NCI-H187 treated with DMSO at 0.1 percent for 48 hours (cell line): ENCODE data around the gene CRYAA.
"Not testable (repeated sequence)": the region's sequence is repeated elsewhere in the genome, so short reads cannot be mapped to it uniquely, and the experiment has no call there.

Experiments
- DNase-seq: peaks from one replicate; lab custom pipeline; 2025; lab: John Stamatoyannopoulos, UW

The CRYAA gene, protein sequence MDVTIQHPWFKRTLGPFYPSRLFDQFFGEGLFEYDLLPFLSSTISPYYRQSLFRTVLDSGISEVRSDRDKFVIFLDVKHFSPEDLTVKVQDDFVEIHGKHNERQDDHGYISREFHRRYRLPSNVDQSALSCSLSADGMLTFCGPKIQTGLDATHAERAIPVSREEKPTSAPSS

DNA sequence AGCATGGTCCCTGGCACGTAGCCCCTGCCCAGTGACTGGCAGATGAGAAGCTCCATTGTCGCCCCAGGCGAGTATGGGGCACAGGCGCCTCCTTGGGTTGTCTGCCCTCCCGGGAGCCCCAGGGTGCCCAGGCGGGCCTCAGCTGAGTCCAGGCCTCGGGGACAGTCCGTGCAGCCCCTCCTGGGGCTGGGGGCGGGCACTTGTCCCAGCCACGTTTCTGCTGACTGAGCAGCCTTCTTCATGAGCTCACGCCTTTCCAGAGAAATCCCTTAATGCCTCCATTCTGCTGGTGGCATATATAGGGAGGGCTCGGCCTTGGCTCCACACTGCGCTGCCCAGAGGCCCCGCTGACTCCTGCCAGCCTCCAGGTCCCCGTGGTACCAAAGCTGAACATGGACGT, at the start of gene CRYAA:
Gene CRYAA, plus strand, starts transcription at position 301 of the 400 bp plus-strand sequence. Its CDS starts 92 bp downstream, at position 393.
- DNase-seq, result not testable (repeated sequence)

DNA sequence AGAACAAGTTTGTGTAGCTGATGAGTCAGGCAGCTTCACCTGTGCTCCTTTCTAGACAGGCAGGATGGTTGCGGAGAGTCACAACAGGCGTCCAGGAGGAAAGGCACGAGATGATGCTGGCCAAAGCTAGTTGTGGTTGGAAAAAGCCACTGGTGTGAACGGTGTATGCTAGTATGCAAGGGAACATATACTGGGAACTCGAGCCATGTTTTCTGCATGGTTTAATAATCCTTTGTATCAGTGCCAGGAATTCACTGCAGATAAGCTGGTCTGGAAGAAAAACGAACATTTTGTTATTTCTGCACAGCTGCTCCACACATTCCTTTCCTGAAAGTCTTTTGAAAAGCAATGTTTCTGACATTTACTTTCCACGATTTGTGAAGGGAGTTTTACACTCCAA, 38.7 kb upstream of the CRYAA start:
- not testable (repeated sequence) for DNase-seq

DNA sequence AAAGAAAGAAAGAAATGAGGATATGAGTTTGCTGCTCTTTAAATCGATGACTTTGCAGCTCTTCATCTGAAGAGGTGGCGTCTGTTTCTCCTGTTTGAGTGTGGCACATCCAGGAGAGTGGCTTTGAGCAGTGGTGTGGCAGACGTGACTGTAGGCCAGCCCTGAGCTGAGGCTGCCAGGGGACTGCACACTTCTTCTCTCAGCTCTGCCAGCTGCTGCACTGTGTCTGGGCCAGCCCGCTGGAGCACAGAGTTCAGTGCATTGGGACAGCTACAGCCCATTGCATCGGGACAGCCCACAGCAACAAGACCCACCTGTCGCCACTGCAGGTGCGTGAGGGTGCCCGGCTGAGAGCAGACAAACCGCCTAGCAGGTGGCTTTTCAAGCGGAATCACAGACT, 34.3 kb upstream of the CRYAA start:
- not testable (repeated sequence) for DNase-seq

DNA sequence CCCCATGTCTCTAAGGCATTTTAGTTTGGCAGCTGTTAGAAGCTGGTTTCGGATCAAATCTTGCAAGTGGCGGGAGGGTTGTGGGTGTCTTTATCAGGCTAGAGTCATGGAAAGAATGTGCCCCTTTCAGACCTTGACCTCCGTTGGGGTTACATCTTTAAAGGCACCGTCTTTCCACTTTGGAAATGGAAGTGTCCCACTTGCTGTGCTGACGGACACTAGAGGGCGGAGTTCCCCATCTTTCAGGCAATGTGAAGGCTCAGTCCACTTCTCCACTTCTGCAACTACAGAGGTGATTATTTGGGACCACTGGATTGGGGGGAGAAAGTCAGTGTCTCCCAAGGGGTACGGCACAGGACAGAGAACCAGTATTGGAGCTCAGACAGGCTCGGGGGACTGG, 29.9 kb upstream of the CRYAA start:
- not testable (repeated sequence) for DNase-seq

DNA sequence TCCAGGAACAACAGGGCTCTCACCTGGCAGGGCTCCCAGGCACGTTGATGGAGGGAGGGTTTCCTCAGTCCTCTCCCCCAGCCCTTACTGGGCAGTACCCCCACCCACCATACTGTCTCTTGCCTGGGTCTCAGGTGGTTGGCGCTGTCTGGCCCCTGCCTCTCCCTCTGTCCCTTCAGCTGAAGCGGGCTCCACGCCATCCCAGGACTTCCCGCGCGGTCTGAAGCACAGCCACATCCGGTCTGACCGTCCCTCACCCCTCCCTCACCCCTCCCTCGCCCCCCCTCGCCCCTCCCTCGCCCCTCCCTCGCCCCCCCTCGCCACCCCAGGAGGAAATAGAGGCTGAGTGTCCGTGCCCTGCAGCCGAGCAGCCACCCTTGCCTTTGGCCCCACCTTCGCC, 27.4 kb upstream of the CRYAA start:
- DNase-seq, result not testable (repeated sequence)

DNA sequence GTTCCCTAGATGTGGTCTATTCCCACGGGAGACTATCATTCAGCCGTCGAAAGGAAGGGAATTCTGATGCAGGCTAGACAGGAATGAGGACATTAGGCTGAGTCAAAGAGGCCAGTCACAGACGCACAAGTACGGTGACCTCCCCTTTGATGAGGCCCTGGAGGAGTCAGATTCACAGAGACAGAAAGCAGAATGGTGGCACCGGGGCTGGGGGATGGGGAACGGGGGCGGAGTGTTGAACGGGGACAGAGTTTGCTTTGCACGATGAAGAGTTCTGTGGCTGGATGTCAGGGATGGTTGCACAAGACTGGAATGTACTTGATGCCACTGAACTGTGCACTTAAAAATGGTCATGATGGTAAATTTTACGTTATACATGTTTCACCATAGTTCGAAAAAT, 22.2 kb upstream of the CRYAA start:
- not testable (repeated sequence) for DNase-seq

DNA sequence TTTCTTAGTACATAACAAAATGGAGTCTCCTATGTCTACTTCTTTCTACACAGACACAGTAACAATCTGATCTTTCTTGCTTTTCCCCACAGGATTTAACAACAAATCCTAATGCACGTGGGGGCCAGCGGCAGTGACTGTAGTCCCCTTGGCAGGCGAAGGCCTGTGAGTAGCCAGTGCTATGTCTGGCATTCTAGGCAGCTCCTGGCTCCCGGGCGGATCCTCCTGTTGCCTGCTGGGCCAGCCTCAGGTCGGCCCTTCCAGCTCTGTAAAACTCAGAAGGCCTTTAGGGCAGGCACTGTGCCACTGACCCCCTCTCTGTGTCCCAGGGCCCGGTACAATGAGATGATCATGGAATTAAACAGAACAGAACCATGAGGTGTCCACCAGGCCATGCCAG, 20.8 kb upstream of the CRYAA start:
- DNase-seq, result not testable (repeated sequence)

DNA sequence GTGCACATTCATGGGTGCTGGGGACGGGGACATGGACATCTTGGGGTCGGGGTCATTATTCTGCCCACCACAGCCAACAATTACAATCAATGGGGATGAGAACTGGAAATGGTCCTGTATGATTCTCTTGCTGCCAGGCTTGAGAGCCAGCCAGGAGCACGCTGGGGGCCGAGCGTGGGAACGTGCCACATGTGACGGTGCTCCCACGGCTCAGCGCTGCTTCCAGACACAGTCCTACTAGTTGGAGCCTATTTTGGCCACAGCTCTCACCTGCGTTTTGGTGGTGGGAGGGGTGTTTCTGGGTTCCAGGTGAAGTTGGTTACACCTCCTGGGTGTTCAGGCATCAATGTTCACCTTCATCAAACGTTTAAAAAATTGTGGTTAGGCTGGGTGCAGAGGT, 19.5 kb upstream of the CRYAA start:
- DNase-seq, result not testable (repeated sequence)

DNA sequence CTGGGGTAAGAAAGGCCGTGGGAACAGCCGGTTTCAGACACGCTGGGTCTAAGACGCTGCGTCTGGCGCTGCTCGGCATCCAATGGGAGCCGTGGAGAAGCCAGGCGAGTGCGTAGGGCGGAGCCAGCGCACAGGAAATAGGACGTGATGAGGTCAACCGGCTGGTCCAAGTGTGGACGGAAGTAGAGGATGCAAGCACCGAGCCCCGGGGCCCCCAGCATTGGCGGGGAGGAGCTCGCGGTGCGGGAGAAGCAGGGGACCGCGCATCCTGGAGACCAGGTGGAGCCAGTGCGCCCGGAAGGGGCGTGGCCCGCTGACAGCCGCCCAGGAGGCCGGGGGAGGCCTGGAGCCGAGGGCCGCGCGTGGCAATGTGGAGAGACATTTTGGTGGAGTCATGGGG, 15.2 kb upstream of the CRYAA start:
- DNase-seq, result not testable (repeated sequence)

DNA sequence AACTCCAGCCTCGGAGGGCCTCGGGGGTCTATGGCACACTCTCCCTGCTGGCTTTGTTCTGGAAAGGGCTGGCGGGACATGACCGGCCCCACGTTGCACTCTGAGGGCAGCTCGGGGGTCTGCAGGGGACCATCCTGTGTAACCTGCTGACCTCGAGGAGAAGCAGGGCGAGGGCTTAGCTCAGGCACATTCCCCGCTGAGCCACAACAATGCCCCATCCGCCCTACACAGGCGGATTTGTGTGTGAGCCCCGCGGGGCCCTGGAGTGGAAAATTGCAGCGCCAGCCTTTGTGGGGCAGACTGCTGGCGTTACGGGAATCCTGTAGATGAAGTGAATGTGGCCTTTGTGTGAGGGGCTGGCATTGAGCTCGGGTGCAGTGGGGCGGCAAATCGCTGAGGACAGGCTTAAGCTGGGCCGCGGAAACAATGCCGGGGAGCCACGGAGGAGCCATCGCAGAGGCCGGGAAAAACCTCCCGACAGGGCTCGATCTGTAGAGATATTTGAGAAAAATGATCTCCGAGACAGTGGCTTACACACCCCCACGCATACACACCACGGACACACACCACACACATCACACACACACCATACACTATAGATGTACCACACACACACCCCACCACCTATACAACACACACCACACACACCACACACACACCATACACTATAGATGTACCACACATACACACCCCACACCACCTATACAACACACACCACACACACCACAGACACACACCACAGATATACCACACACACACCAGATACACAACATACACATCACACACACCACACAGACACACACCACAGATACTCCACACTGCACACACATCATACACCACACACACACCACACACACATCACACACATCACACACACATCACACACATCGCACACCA, 9.3 kb upstream of the CRYAA start:
- not testable (repeated sequence) for DNase-seq

DNA sequence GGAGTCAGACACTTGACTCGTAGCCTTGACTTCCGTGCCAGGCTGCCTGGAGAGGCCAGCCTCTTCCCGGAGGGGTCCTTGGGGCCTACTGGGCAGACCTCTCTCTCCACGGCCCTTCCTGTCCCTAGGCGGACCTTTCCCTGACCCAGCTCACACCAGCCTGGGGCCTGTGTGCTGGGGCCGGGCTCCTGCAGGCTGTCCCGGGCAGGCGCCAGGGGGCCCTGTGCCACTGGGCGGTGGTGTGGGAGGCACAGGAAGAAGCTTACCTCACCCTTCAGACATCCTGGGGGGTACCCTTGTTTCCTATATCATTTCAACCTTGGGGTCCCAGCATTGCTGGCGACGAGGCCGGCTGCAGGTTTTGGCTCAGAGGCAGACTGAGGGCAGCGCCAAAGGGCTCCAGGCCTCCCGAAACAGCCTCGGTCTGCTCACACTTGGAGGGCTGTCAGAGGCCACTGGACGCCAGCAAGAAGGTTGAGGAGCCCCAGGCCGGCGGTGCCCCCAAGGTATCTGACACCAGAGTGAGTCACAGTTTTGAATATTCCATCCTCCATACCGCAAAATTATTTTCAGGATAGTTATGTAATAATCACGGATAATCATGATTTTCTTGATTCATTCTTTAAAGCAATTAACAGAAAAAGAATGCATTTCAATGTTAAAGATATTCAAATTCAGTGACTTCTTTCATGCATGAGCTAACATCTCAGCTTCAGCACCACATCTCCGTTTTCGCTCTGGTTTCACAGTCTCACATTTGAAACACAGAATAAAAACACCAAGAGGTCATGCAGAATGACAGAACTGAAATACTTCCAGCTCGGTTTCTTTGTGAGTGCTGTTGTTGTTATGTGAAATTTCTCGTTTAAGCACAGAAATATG, 6.7 kb upstream of the CRYAA start:
- DNase-seq, result not testable (repeated sequence)

DNA sequence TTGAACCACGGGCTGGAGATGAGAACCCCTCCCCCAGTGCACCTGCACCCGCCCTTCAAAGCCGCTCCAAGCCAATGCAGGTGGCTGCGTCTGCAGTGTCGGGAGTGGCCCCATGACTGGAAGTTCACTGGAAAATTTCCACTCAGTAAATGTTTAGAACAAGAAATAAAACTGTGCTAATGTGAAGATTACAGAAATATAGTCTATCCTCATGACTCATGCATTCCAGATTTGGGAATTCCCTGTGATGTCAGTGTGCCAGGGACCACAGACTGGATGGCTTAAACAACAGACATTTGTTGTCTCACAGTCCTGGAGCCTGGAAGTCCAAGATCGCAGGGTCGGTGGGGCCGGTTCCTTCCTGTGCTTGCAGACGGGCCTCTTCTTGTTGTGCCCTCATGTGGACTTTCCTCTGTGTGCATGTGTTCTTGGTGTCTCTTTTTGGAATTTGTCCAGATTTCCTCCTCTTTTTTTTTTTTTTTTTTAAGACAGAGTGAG, 6.1 kb upstream of the CRYAA start:
- not testable (repeated sequence) for DNase-seq

DNA sequence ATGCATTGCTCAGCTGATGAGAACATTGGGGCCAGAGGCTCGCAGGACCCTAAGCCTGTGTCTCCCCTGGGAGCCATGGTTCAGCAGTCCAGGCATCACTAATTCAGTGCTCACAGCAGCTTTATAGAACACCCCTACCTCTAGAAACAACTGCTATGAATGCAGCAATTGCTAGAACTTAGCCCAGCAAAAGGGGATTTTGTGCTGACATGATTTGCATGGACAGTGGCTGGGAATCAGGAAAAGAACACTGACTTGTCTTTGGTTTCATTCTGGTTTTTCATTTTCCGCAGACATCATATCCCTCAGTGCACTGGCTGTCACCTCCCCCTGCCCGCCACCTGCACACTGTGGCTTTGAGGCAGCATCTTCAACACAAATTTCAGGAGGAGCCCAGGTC, 4.0 kb upstream of the CRYAA start:
- not testable (repeated sequence) for DNase-seq

DNA sequence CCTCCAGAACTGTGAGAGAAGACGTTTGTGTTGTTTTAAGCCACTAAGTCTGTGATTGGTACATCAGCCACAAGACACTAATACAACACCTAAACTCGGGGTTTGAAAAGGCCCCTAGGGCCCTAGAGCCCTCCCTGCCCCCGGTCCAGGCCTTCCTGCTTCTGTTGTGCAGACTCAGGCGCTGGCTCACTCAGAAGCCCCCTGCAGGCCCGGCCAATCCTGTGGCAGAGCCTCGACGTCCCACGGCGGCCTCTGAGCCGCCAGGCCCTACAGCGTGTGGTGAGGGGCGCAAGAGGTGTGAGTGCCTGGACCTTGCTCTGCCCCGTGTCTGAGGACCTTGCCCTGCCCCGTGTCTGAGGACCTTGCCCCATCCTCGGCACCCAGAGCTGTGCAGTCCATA, 3.1 kb upstream of the CRYAA start:
- not testable (repeated sequence) for DNase-seq

DNA sequence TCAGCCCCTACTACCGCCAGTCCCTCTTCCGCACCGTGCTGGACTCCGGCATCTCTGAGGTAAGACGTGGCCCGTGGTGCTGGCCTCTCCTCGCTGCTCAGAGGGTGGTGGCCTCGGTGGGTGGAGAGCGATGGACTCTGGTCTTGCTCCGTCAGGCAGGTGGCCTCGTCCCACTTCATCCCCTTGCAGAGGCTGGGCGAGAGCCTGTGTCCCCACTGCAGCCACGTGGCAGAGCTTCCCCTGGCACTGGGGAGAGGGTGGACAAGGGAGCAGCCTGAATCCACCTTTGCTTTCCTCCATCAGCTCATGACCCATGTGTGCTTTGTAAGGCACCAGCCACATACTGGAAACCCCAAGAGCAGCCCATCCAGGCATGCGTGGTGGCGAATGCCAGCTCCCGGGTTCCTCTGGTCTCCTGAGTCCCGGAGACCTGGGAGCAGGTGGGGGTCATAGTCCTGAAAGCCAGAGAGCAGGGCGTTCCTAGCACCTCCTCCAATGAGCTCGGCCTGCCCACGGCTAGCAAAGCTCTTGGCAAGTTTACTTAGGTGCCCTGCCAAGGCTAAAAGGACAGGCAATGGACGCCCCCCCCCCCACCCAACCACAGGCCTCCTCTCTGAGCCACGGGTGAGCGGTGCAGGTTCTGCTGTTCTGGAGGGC, 550 bp downstream of the CRYAA start:
- not testable (repeated sequence) for DNase-seq

DNA sequence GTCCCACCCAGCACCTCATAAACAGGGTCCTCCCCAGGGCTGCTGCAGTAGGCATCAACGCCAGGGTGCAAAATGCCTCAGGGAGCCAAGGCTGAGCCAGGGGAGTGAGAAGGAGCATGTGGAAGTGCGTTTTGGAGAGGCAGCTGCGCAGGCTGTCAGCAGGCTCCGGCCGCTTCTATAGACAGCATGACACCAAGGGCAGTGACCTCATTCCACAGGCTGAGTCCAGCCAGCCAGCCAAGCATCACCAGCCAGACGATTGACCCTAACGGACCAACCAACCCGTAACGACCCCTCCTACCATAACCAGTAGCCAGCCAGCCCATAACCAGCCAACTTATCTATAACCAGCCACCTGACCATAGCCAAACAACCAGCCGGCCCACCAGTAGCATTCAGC, 1.1 kb downstream of the CRYAA start:
- not testable (repeated sequence) for DNase-seq

DNA sequence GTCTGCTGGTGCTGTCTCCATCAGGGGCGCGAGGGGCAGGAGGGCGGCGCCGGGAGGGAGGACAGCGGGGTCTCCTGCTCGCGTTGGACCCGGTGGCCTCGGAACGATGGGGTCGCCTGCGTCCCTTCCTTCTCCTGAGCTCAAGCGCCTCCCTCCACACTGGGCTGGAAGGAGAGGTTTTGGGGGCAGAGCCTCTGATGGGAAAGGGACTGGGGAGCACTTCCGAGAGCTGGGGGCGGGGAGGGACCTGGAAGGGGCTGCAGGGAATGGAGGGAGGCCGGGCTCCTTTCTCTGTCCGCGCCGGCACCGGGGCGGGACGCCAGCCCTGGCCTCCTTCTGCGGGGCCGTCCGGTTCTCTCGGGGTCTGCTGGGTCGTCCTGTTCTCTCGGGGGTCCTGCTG, 4.0 kb downstream of the CRYAA start:
- DNase-seq, result not testable (repeated sequence)

DNA sequence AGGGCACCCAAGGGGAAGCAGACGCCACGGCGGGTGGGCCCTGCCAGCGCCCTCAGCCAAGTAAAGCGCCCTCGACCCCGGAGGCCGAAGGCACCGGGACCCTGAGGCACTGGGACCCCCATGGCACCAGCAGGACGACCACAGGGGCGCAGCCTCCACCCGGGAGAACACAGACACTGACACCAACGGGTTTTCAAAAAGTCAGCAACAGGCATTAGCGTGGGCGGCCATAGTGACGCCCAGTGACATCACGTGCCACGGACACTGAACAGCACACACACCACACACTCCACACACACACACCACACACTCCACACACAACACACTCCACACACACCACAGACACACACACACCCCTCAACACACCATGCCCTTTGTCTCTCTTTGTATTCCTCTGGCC, 4.6 kb downstream of the CRYAA start:
- not testable (repeated sequence) for DNase-seq

DNA sequence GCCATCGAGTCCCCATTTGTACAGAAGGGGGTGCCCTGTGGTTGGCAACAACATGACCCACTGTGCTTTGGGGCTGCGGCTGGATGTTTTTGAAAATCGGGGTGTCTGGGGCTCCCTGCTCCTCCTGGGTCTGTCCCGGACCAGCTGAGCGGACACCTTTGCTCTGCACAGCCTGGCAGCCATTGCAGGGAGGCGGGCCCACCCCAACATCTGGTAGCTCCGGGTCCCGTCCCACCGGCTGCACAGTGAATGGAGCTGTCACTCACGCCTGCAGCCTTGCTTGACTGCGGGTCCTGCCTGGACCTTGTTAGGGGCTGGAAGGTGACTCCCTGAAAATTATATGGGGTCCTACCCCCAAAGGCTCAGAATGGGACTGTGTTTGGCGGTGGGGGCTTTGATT, 5.1 kb downstream of the CRYAA start:
- not testable (repeated sequence) for DNase-seq

DNA sequence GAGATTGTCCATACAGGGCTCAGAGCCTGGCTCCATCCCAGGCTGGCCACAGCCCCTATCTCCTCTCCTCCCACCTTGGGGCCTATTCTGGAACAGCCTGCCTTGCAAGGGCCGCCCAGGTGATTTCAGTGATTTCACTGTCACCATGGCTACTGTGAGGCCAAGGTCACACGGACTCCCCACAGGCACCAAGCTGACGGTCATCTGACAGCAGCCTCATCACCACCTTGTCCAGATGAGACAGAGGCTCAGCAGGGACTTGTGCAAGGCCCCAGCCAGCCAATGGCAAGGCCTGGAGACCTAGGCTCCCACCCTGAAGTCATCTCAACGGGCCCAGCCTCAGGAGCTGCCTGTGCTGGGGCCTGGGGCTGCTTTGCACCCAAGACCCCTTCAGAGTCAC, 6.2 kb downstream of the CRYAA start:
- DNase-seq, result not testable (repeated sequence)

DNA sequence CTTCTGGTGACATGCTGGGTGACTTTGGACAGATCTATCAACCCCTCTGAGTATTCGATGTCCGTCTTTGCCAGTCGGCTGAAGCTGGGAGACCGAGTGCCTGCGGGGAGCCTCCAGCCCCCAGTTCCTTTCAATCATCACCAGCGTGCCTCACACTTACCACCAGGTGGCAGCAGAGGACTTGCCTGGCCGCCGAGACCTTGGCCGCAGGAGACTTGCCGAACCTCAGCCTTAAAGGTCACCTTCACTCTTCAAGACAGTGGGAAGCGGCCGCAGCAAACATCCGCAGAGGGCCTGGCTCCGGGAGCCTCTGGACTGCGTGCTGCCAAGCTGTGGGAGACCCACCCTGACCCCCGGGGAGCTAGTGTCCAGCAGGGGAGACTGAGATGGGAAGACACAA, 7.8 kb downstream of the CRYAA start:
- not testable (repeated sequence) for DNase-seq
